K562 (cell line): ENCODE measurements around the gene MRPL32. TPM values are rescaled to one million over a fixed set of nuclear protein-coding genes. Genes with fewer than 3 reads are reported as not detected.

ENCODE experiments used
- HNRNPLL ChIP-seq: fragments of 200-400 bp; formaldehyde crosslinking; IDR thresholded peaks from 2 replicates; pipeline ENCODE4 v1.6.1; 2017; ENCODE audit warnings: low read length, low read depth, mild to moderate bottlenecking; ENCODE audit not compliant: poor library complexity, severe bottlenecking
- KAT2B ChIP-seq: IDR thresholded peaks from one replicate; pipeline ENCODE4 v1.6.1; 2012; ENCODE audit warnings: low read depth, mild to moderate bottlenecking, control low read depth, inconsistent platforms, low read length, moderate library complexity
- NFIC ChIP-seq: fragments of 450-650 bp; IDR thresholded peaks from 2 replicates; pipeline ENCODE4 v1.6.1; 2017; ENCODE audit warnings: mild to moderate bottlenecking, inconsistent platforms
- POLR2AphosphoS5 ChIP-seq: IDR thresholded peaks from 2 replicates; pipeline ENCODE4 v1.6.1; 2011; ENCODE audit warnings: mild to moderate bottlenecking, low read depth, low read length, moderate library complexity; ENCODE audit not compliant: control insufficient read depth, insufficient read depth
- RB1 ChIP-seq: fragments of 450-650 bp; IDR thresholded peaks from 2 replicates; pipeline ENCODE4 v1.6.1; 2017; ENCODE audit warnings: low read depth, mild to moderate bottlenecking
- SAP30 ChIP-seq: fragments of 200-600 bp; sonication (generic); IDR thresholded peaks from 2 replicates; pipeline ENCODE4 v1.6.1; 2012; ENCODE audit warnings: borderline replicate concordance, low read depth, mild to moderate bottlenecking, moderate library complexity, low read length, control low read depth, inconsistent platforms; ENCODE audit not compliant: insufficient read depth, poor library complexity, severe bottlenecking
- SIN3B ChIP-seq: fragments of 450-650 bp; IDR thresholded peaks from 2 replicates; pipeline ENCODE4 v1.6.1; 2017; ENCODE audit warnings: low read depth, mild to moderate bottlenecking, moderate library complexity
- TCF3 ChIP-seq: sonication (generic); formaldehyde crosslinking; IDR thresholded peaks from 2 replicates; pipeline ENCODE4 v1.4.0; 2020; ENCODE audit warnings: mild to moderate bottlenecking, missing genetic modification reagents
- YY1 ChIP-seq, 3 experiments: IDR thresholded peaks; 2 replicates each; pipeline ENCODE4 v1.6.1; 2011; ENCODE audit warnings: low read length in 2 of 3, mild to moderate bottlenecking in 2 of 3, moderate library complexity in 2 of 3, borderline replicate concordance in 1 of 3, control low read depth in 1 of 3, low read depth in 1 of 3; ENCODE audit not compliant: insufficient read depth in 3 of 3, insufficient replicate concordance in 2 of 3, control insufficient read depth in 1 of 3, insufficient read length in 1 of 3; ENCODE audit errors: extremely low read depth in 1 of 3
- ZNF384 ChIP-seq: IDR thresholded peaks from 2 replicates; pipeline ENCODE4 v1.6.1; 2012; ENCODE audit warnings: low read depth, low read length, improper control_type of control experiment
- ZNF507 ChIP-seq: conservative IDR thresholded peaks from 2 replicates; pipeline ENCODE4 v1.6.1; 2017; ENCODE audit warnings: missing genetic modification characterization, missing compliant biosample characterization
- ZNF586 ChIP-seq: fragments of 450-650 bp; formaldehyde crosslinking; conservative IDR thresholded peaks from 2 replicates; pipeline ENCODE4 v1.4.0; 2020; ENCODE audit warnings: mild to moderate bottlenecking, moderate library complexity
- polyA plus RNA-seq, 8 experiments: library from polyadenylated mRNA; depleted of rRNA in 4 of 8; stranded (reverse) in 5 of 8; unstranded in 3 of 8; fragments of >200 nt; fragmentation: Nextera tagmentation in 2 of 8; fragmentation: Illumina TruSeq in 1 of 8; extraction: Ambion mirVana in 2 of 8; extraction: Trizol in 1 of 8; gene quantifications; 2 replicates each; pipeline versions ENCODE4 v1.2.1 to v1.2.3, GENCODE V29; 2011 to 2014; ENCODE audit warnings: inconsistent platforms in 1 of 8, missing spikeins in 1 of 8
- total RNA-seq, 7 experiments: library from RNA; depleted of rRNA in 6 of 7; stranded (reverse); fragments of >200 nt in 6 of 7; fragmentation: Illumina TruSeq in 2 of 7; extraction: Trizol in 2 of 7; gene quantifications; 2 replicates each; pipeline versions ENCODE4 v1.2.1 to v1.2.3, GENCODE V29; 2011 to 2021; ENCODE audit warnings: low replicate concordance in 1 of 7
- TF ChIP-seq, protein P1 (sequence below), 2 experiments: fragments of 450-650 bp in 1 of 2; IDR thresholded peaks; 2 replicates each; pipeline ENCODE4 v1.6.1; 2011 to 2017; ENCODE audit warnings: low read depth in 2 of 2, antibody characterized with exemption in 1 of 2, borderline replicate concordance in 1 of 2, low read length in 1 of 2, mild to moderate bottlenecking in 1 of 2, mixed read lengths in 1 of 2; ENCODE audit not compliant: control insufficient read depth in 1 of 2
- TF ChIP-seq, protein P2 (sequence below): sonication (generic); formaldehyde crosslinking; IDR thresholded peaks from 2 replicates; pipeline ENCODE4 v1.8.1; 2022; ENCODE audit warnings: missing genetic modification reagents
- TF ChIP-seq, protein P3 (sequence below): sonication (generic); formaldehyde crosslinking; IDR thresholded peaks from 2 replicates; pipeline ENCODE4 v1.9.0; 2022; ENCODE audit warnings: mild to moderate bottlenecking, missing genetic modification reagents
- TF ChIP-seq, protein P4 (sequence below): fragments of 450-650 bp; IDR thresholded peaks from 2 replicates; pipeline ENCODE4 v1.6.1; 2017; ENCODE audit warnings: antibody characterized with exemption, mild to moderate bottlenecking

Gene MRPL32
- total and polyA plus RNA-seq, 9 of the 15 experiments (the other 6 are each of a cell fraction or from before 2014, with no cell fraction given) = 75.5 to 351 (median 138) TPM

DNA sequence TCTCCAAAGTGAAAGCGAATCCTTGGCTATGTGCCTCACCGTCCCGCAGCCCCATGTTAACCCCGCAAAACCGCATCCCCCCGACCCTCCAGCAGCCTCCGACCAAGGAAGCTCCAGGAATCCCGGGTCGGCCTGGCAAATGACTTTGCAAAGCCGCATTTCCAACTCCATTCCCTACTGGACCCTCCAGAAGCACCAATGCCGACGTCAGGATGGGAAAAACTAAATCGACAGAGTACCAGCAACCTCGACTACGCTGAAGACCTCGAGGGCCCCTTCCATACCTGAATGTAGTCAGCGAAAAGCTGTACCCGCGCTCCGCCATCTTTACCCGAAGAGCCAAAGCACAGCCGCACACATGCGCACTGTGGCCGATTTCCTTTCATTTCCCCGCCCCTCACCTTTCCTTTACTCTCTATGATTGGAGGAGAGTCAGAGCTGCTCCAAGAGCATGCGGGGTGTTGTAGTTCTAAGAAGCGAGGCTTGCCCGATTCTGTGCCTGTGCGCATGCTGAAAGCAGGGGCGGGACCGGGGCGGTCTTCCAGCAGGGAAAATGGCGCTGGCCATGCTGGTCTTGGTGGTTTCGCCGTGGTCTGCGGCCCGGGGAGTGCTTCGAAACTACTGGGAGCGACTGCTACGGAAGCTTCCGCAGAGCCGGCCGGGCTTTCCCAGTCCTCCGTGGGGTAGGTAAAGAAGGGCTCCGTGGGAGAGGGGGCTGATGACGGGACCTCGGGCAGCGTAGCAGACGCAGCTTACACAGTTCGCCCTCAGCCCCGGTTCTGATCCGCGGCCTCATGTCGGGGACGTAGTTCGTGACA, at the start of gene MRPL32, which contains the start of gene PSMA2 (continued):
- peak; percentile 92 to 94 (median 93) for TF ChIP-seq YY1 (IDR thresholded peaks at IDR 0.05; ENCODE audit: borderline replicate concordance in 1 of 3, control insufficient read depth in 1 of 3, extremely low read depth in 1 of 3, insufficient read depth in 3 of 3, insufficient read length in 1 of 3, insufficient replicate concordance in 2 of 3, low read depth in 1 of 3, low read length in 2 of 3)
- 0 out of 2 replicates have a peak, but pooled peaks have one; percentile 16 for TF ChIP-seq TCF3 (CRISPR knock-in tag)
- peak; percentile 82 for TF ChIP-seq SAP30
- peak; percentile 51 for TF ChIP-seq RB1
- 0 out of 2 replicates have a peak, but pooled peaks have one; percentile 3 for TF ChIP-seq NFIC
- no peak for TF ChIP-seq KAT2B
- no peak for TF ChIP-seq ZNF384
- TF ChIP-seq ZNF586 (CRISPR knock-in tag) = no peak
- TF ChIP-seq, protein P1, sequence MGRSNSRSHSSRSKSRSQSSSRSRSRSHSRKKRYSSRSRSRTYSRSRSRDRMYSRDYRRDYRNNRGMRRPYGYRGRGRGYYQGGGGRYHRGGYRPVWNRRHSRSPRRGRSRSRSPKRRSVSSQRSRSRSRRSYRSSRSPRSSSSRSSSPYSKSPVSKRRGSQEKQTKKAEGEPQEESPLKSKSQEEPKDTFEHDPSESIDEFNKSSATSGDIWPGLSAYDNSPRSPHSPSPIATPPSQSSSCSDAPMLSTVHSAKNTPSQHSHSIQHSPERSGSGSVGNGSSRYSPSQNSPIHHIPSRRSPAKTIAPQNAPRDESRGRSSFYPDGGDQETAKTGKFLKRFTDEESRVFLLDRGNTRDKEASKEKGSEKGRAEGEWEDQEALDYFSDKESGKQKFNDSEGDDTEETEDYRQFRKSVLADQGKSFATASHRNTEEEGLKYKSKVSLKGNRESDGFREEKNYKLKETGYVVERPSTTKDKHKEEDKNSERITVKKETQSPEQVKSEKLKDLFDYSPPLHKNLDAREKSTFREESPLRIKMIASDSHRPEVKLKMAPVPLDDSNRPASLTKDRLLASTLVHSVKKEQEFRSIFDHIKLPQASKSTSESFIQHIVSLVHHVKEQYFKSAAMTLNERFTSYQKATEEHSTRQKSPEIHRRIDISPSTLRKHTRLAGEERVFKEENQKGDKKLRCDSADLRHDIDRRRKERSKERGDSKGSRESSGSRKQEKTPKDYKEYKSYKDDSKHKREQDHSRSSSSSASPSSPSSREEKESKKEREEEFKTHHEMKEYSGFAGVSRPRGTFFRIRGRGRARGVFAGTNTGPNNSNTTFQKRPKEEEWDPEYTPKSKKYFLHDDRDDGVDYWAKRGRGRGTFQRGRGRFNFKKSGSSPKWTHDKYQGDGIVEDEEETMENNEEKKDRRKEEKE (IDR thresholded peaks at IDR 0.05; ENCODE audit: borderline replicate concordance in 1 of 2, control insufficient read depth in 1 of 2, low read depth in 2 of 2, low read length in 1 of 2) = no peak
- TF ChIP-seq ZNF507 (tag) = no peak
- TF ChIP-seq, protein P2, sequence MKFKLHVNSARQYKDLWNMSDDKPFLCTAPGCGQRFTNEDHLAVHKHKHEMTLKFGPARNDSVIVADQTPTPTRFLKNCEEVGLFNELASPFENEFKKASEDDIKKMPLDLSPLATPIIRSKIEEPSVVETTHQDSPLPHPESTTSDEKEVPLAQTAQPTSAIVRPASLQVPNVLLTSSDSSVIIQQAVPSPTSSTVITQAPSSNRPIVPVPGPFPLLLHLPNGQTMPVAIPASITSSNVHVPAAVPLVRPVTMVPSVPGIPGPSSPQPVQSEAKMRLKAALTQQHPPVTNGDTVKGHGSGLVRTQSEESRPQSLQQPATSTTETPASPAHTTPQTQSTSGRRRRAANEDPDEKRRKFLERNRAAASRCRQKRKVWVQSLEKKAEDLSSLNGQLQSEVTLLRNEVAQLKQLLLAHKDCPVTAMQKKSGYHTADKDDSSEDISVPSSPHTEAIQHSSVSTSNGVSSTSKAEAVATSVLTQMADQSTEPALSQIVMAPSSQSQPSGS (CRISPR knock-in tag) = no peak
- TF ChIP-seq SIN3B = peak; percentile 68
- peak; percentile 78 for TF ChIP-seq HNRNPLL
- TF ChIP-seq, protein P3, sequence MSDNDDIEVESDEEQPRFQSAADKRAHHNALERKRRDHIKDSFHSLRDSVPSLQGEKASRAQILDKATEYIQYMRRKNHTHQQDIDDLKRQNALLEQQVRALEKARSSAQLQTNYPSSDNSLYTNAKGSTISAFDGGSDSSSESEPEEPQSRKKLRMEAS (CRISPR knock-in tag) = peak; percentile 71
- TF ChIP-seq POLR2AphosphoS5 = peak; percentile 76; the same call in 1 of the 2 replicates
- TF ChIP-seq, protein P4, sequence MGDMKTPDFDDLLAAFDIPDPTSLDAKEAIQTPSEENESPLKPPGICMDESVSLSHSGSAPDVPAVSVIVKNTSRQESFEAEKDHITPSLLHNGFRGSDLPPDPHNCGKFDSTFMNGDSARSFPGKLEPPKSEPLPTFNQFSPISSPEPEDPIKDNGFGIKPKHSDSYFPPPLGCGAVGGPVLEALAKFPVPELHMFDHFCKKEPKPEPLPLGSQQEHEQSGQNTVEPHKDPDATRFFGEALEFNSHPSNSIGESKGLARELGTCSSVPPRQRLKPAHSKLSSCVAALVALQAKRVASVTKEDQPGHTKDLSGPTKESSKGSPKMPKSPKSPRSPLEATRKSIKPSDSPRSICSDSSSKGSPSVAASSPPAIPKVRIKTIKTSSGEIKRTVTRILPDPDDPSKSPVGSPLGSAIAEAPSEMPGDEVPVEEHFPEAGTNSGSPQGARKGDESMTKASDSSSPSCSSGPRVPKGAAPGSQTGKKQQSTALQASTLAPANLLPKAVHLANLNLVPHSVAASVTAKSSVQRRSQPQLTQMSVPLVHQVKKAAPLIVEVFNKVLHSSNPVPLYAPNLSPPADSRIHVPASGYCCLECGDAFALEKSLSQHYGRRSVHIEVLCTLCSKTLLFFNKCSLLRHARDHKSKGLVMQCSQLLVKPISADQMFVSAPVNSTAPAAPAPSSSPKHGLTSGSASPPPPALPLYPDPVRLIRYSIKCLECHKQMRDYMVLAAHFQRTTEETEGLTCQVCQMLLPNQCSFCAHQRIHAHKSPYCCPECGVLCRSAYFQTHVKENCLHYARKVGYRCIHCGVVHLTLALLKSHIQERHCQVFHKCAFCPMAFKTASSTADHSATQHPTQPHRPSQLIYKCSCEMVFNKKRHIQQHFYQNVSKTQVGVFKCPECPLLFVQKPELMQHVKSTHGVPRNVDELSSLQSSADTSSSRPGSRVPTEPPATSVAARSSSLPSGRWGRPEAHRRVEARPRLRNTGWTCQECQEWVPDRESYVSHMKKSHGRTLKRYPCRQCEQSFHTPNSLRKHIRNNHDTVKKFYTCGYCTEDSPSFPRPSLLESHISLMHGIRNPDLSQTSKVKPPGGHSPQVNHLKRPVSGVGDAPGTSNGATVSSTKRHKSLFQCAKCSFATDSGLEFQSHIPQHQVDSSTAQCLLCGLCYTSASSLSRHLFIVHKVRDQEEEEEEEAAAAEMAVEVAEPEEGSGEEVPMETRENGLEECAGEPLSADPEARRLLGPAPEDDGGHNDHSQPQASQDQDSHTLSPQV = no peak
